COLO668 (cell line): ENCODE results near the gene LITAF.
A peak's percentile ranks its signal among the peaks of the same experiment; 100 is the strongest.

Experiments used
- DNase-seq: peaks from one replicate; lab custom pipeline; 2025; ENCODE audit not compliant: unreplicated experiment; lab: John Stamatoyannopoulos, UW

Gene LITAF

GRCh38 chr16:11554053-11554452, 32.7 kb downstream of the LITAF start:
- DNase-seq, result no peak

GRCh38 chr16:11553371-11553770, 33.3 kb downstream of the LITAF start:
- no peak for DNase-seq

- DNase-seq, result no peak
Observed at GRCh38 chr16:11552440-11552839, 34.3 kb downstream of the LITAF start.

GRCh38 chr16:11551842-11552241, 34.9 kb downstream of the LITAF start:
- no peak for DNase-seq

GRCh38 chr16:11550791-11551498, 35.8 kb downstream of the LITAF start:
- DNase-seq, result no peak

GRCh38 chr16:11547118-11547916, 39.4 kb downstream of the LITAF start:
- DNase-seq, result no peak

- no peak for DNase-seq
Observed at GRCh38 chr16:11546608-11547061, 40.1 kb downstream of the LITAF start.

- DNase-seq, result no peak
Observed at GRCh38 chr16:11543661-11544393, 42.9 kb downstream of the LITAF start.

- DNase-seq, result no peak
Observed at GRCh38 chr16:11542069-11542744, 44.5 kb downstream of the LITAF start.

- DNase-seq, result no peak
Observed at GRCh38 chr16:11539641-11540050, 47.1 kb downstream of the LITAF start.

- no peak for DNase-seq
Observed at GRCh38 chr16:11538880-11539279, 47.8 kb downstream of the LITAF start.

GRCh38 chr16:11536104-11536866, 50.4 kb downstream of the LITAF start:
- no peak for DNase-seq

- peak; percentile 47 for DNase-seq
Observed at GRCh38 chr16:11535494-11535893, 51.2 kb downstream of the LITAF start.

- DNase-seq, result no peak
Observed at GRCh38 chr16:11534262-11534661, 52.5 kb downstream of the LITAF start.

- DNase-seq, result no peak
Observed at GRCh38 chr16:11533588-11533987, 53.1 kb downstream of the LITAF start.

GRCh38 chr16:11530171-11530940, 56.4 kb downstream of the LITAF start:
- DNase-seq, result no peak

- DNase-seq, result no peak
Observed at GRCh38 chr16:11529285-11529684, 57.4 kb downstream of the LITAF start.

GRCh38 chr16:11528053-11528452, 58.7 kb downstream of the LITAF start:
- no peak for DNase-seq

GRCh38 chr16:11526655-11527350, 59.9 kb downstream of the LITAF start:
- DNase-seq, result no peak
